SK-N-SH (cell line): Measurements from ENCODE around the gene OTOA. TPM values are rescaled to one million over a fixed set of nuclear protein-coding genes. Genes with fewer than 3 reads are reported as not detected.

Source experiments
- CTCF ChIA-PET: fragments of 300-600, 350-600 bp; formaldehyde crosslinking; extraction: SDS; loops from one replicate; lab custom pipeline; 2021; lab: Yijun Ruan, JAX
- POLR2A ChIA-PET: fragments of 350-600 bp; sonication (Branson Sonifier 250); formaldehyde crosslinking; extraction: SDS; loops from one replicate; lab custom pipeline; 2020; ENCODE audit warnings: antibody characterized with exemption, inconsistent platforms; lab: Yijun Ruan, JAX
- DNase-seq: peaks from one replicate; pipeline ENCODE4 v3.0.0; 2012
- H2AFZ ChIP-seq: fragments of 200-600 bp; sonication (generic); 2 replicates; pipeline ENCODE4 v1.8.1; 2016; ENCODE audit warnings: antibody characterized with exemption, mild to moderate bottlenecking, low read depth
- H3F3A ChIP-seq: fragments of 200-600 bp; sonication (generic); replicated peaks from 2 replicates; pipeline ENCODE3; 2016; ENCODE audit warnings: antibody characterized with exemption, mild to moderate bottlenecking; ENCODE audit not compliant: insufficient read depth
- H3K27ac ChIP-seq, 2 experiments: fragments of 200-500 bp in 1 of 2; fragments of 200-600 bp in 1 of 2; sonication (Bioruptor generic) in 1 of 2; sonication (generic), shearing (Covaris generic) in 1 of 2; 2 replicates each; pipeline versions ENCODE4 v1.5.1 to v1.6.1; 2014 to 2016; ENCODE audit warnings: low read depth in 2 of 2, inconsistent platforms in 1 of 2, low read length in 1 of 2, mild to moderate bottlenecking in 1 of 2, mixed read lengths in 1 of 2
- H3K27me3 ChIP-seq: fragments of 200-600 bp; sonication (generic), shearing (Covaris generic); 2 replicates; pipeline ENCODE4 v1.6.1; 2016; ENCODE audit warnings: mixed run types; ENCODE audit not compliant: insufficient read depth
- H3K36me3 ChIP-seq, 2 experiments: fragments of 200-500 bp in 1 of 2; fragments of 200-600 bp in 1 of 2; sonication (Bioruptor generic) in 1 of 2; sonication (generic) in 1 of 2; replicated peaks in 1 of 2; 2 replicates each; pipeline versions ENCODE3 to v1.5.1; 2014 to 2016; ENCODE audit warnings: low read length in 1 of 2, mild to moderate bottlenecking in 1 of 2; ENCODE audit not compliant: insufficient read depth in 2 of 2, control insufficient read depth in 1 of 2
- H3K4me1 ChIP-seq, 2 experiments: fragments of 200-500 bp in 1 of 2; fragments of 200-600 bp in 1 of 2; sonication (Bioruptor generic) in 1 of 2; sonication (generic), shearing (Covaris generic) in 1 of 2; 2 replicates each; pipeline versions ENCODE4 v1.5.1 to v1.6.1; 2014 to 2016; ENCODE audit warnings: low read depth in 1 of 2, low read length in 1 of 2, mixed run types in 1 of 2; ENCODE audit not compliant: insufficient read depth in 2 of 2, control insufficient read depth in 1 of 2
- H3K4me2 ChIP-seq: fragments of 200-600 bp; sonication (generic), shearing (Covaris generic); 2 replicates; pipeline ENCODE4 v1.6.1; 2017; ENCODE audit warnings: mixed run types
- H3K4me3 ChIP-seq, 2 experiments: fragments of 200-500 bp in 1 of 2; fragments of 200-600 bp in 1 of 2; sonication (Bioruptor generic) in 1 of 2; sonication (generic), shearing (Covaris generic) in 1 of 2; 2 replicates each; pipeline versions ENCODE4 v1.5.1 to v1.8.1; 2014 to 2016; ENCODE audit warnings: low read depth in 2 of 2, inconsistent platforms in 1 of 2, low read length in 1 of 2, mild to moderate bottlenecking in 1 of 2, mixed read lengths in 1 of 2, moderate library complexity in 1 of 2
- H3K79me2 ChIP-seq: fragments of 200-600 bp; sonication (generic); 2 replicates; pipeline ENCODE4 v1.8.1; 2017; ENCODE audit warnings: mild to moderate bottlenecking; ENCODE audit not compliant: insufficient read depth
- H3K9ac ChIP-seq: fragments of 200-600 bp; sonication (generic); 2 replicates; pipeline ENCODE4 v1.6.1; 2017; ENCODE audit warnings: mixed run types
- H3K9me2 ChIP-seq: fragments of 200-600 bp; sonication (generic); 2 replicates; pipeline ENCODE4 v1.6.1; 2017; ENCODE audit warnings: mixed run types
- H3K9me3 ChIP-seq: fragments of 200-600 bp; sonication (generic); 2 replicates; pipeline ENCODE4 v1.6.1; 2017; ENCODE audit warnings: mixed run types, mild to moderate bottlenecking, moderate library complexity
- H4K20me1 ChIP-seq: fragments of 200-600 bp; sonication (generic); 2 replicates; pipeline ENCODE4 v1.6.1; 2017; ENCODE audit warnings: mild to moderate bottlenecking, mixed run types; ENCODE audit not compliant: insufficient read depth
- CHD2 ChIP-seq: fragments of 150-350 bp; IDR thresholded peaks from 2 replicates; pipeline ENCODE4 v1.6.1; 2018; ENCODE audit warnings: low read length; ENCODE audit not compliant: partially characterized antibody
- EP300 ChIP-seq, 2 experiments: IDR thresholded peaks; 2 replicates each; pipeline versions ENCODE4 v1.4.0 to v1.6.1; 2012; ENCODE audit warnings: borderline replicate concordance in 1 of 2, low read depth in 1 of 2, low read length in 1 of 2
- FOSL2 ChIP-seq: IDR thresholded peaks from 2 replicates; pipeline ENCODE4 v1.4.0; 2012; ENCODE audit warnings: low read depth, mild to moderate bottlenecking, moderate library complexity, borderline replicate concordance
- GATA2 ChIP-seq: sonication (generic); formaldehyde crosslinking; IDR thresholded peaks from 2 replicates; pipeline ENCODE4 v1.5.0; 2020; ENCODE audit warnings: mild to moderate bottlenecking, missing genetic modification reagents
- MXI1 ChIP-seq: IDR thresholded peaks from 2 replicates; pipeline ENCODE4 v1.6.1; 2012; ENCODE audit warnings: mild to moderate bottlenecking, low read depth, low read length, improper control_type of control experiment
- RAD21 ChIP-seq: IDR thresholded peaks from 2 replicates; pipeline ENCODE4 v1.6.1; 2012; ENCODE audit warnings: mild to moderate bottlenecking, low read length
- RCOR1 ChIP-seq: fragments of 150-350 bp; IDR thresholded peaks from 2 replicates; pipeline ENCODE4 v1.6.1; 2017; ENCODE audit warnings: antibody characterized with exemption, low read length
- REST ChIP-seq: IDR thresholded peaks from 2 replicates; pipeline ENCODE4 v1.6.1; 2012; ENCODE audit warnings: mild to moderate bottlenecking, low read depth, low read length, moderate library complexity
- USF2 ChIP-seq: fragments of 150-350 bp; IDR thresholded peaks from 2 replicates; pipeline ENCODE4 v1.6.1; 2017; ENCODE audit warnings: antibody characterized with exemption, low read length, low read depth, borderline replicate concordance
- WGBS: methylation state at CpG from one replicate; pipeline ENCODE4 v1.1.6; 2017; ENCODE audit warnings: low lambda C conversion rate; 5-methylcytosine and 5-hydroxymethylcytosine counted together
- polyA plus RNA-seq, 3 experiments: library from polyadenylated mRNA; depleted of rRNA; stranded (reverse); fragments of >200 nt; gene quantifications; 2 replicates each; pipeline ENCODE4 v1.2.3, GENCODE V29; 2012

Gene OTOA
- polyA plus RNA-seq, 1 of the 3 experiments (the other 2 are of a cell fraction) = 0.02 TPM

- H3K27ac ChIP-seq = peak overlapping the region; percentile 37 to 88; a peak in 3 of 4 replicates
Measured at GRCh38 chr16:21619765-21620425, 43.9 kb upstream of the OTOA start.

GRCh38 chr16:21620592-21620991, 43.2 kb upstream of the OTOA start:
- CTCF ChIA-PET = interaction anchor here (0.8 to 2.2 kb wide), 3 partner anchors 9 to 20 kb away, joined by 3 to 6 read pairs (median 3); no protein-coding TSS in a partner anchor
- Histone ChIP-seq H3K79me2 (peaks cover 83% of the 10 kb centered on the region), H3K27ac (peak overlapping the region in 1 of 2 experiments; percentile 88; a peak in 2 of 4 replicates), H3K4me2 (no peak overlapping the region), H3K4me3 (no peak overlapping the region), H3K9me3 (no peaks in the 10 kb centered on the region), H4K20me1 (no peaks in the 10 kb centered on the region), H2AFZ (no peak overlapping the region), H3F3A (peaks cover 13% of the 10 kb centered on the region)
- no peak for DNase-seq
- no peak for TF ChIP-seq USF2
- TF ChIP-seq REST = no peak
- TF ChIP-seq, all 33 proteins: peak for 0
- no peaks in the 10 kb centered on the region for H3K9me2 ChIP-seq
- POLR2A ChIA-PET = interaction anchor here (1.0 kb wide), 1 partner anchor 34 kb away, joined by 5 read pairs; no protein-coding TSS in a partner anchor
- H3K4me1 ChIP-seq = peaks cover 8 to 21% of the 10 kb centered on the region in 2 experiments
- no peaks in the 10 kb centered on the region for H3K27me3 ChIP-seq
- no peak overlapping the region for H3K9ac ChIP-seq
- H3K36me3 ChIP-seq = peaks cover 10 to 32% of the 10 kb centered on the region in 2 experiments

More at GRCh38 chr16:21619765-21620425, 43.9 kb upstream of the OTOA start:
- no peaks in the 10 kb centered on the region for H3K27me3 ChIP-seq
- no peak overlapping the region for H3K4me3 ChIP-seq
- no peak overlapping the region for H3K4me2 ChIP-seq
- H3K9me3 ChIP-seq = no peaks in the 10 kb centered on the region
- H3K79me2 ChIP-seq = peaks cover 83% of the 10 kb centered on the region
- TF ChIP-seq RAD21 (peak; percentile 23; the same call in 1 of the 2 replicates), RCOR1 (peak; percentile 43; the same call in 1 of the 2 replicates), CHD2 (no peak), EP300 (IDR thresholded peaks at IDR 0.05; ENCODE audit: borderline replicate concordance in 1 of 2, low read depth in 1 of 2, low read length in 1 of 2) (peak in 1 of 2 experiments; percentile 70; a peak in 2 of 4 replicates), MXI1 (peak; percentile 48; the same call in 1 of the 2 replicates), GATA2 (CRISPR knock-in tag) (peak; percentile 78), FOSL2 (no peak)
- WGBS = 87% methylated on average over 4 of the region's 4 CpGs
- H3F3A ChIP-seq = peaks cover 6% of the 10 kb centered on the region
- H3K4me1 ChIP-seq = peaks cover 5 to 17% of the 10 kb centered on the region in 2 experiments
- H2AFZ ChIP-seq = no peak overlapping the region
- ChIA-PET POLR2A (interaction anchor here (1.0 kb wide), 1 partner anchor 35 kb away, joined by 5 read pairs; no protein-coding TSS in a partner anchor), CTCF (interaction anchor here (0.8 to 2.2 kb wide), 5 partner anchors 10 to 21 kb away, joined by 3 to 6 read pairs (median 3); no protein-coding TSS in a partner anchor)
- peaks cover 6 to 27% of the 10 kb centered on the region in 2 experiments for H3K36me3 ChIP-seq
- no peaks in the 10 kb centered on the region for H4K20me1 ChIP-seq
- no peaks in the 10 kb centered on the region for H3K9me2 ChIP-seq
- DNase-seq = peak; percentile 42
- no peak overlapping the region for H3K9ac ChIP-seq
